ENCODE measurements around the gene DAPK3. TPM values are rescaled to one million over a fixed set of nuclear protein-coding genes. Genes with fewer than 3 reads are reported as not detected.

Gene DAPK3
- total and polyA plus RNA-seq, 8 donors: 35.6 to 70.7 (median 44.1) TPM

DNA sequence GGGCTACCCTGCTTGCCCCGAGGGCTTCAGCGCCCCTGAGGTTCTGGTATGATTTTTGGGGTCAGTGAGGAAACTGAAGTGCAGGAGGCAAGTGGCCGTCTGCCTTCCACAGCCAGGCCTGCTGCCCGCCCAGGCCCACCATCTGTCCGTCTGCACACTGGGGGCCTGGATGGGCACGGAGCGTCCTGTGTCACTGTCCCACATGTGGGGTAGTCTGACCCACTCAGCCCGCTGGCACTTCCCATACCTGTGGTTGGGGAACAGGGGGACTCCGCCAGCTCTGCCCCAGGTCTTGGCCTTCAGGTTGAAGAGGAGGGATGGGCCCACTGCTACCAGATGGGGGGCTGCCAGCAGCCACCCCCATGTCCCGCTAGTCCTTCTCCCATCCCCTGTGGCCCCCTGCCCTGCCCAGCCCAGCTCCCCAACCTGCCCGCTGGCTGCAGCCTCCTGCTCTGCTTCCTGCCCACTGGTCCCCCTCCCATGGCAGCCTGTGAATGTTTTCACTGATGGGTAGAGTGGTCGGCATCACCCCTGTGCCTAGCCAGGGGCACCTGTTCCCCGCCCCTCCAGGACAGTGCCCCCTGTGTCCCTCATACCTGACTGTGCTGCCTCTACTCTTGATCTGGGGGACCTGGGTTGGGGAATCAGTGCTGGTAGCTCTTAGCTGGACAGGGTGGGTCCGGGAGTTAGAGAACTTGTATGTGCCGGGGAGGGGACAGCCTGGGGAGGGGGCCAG lies 46.2 kb upstream of the DAPK3 start:
- Histone ChIP-seq H3K27ac (no peak overlapping the region), H3K4me1 (peaks cover 0 to 13% of the 10 kb centered on the region in 2 donors), H3K4me3 (no peak overlapping the region), H3K9me3 (peaks cover 0 to 2% of the 10 kb centered on the region in 2 donors), H3K36me3 (peaks cover 0 to 68% of the 10 kb centered on the region in 2 donors), H3K27me3 (no peaks in the 10 kb centered on the region)
- DNase-seq (no peak), ATAC-seq (no peak)
- TF ChIP-seq, protein P1, sequence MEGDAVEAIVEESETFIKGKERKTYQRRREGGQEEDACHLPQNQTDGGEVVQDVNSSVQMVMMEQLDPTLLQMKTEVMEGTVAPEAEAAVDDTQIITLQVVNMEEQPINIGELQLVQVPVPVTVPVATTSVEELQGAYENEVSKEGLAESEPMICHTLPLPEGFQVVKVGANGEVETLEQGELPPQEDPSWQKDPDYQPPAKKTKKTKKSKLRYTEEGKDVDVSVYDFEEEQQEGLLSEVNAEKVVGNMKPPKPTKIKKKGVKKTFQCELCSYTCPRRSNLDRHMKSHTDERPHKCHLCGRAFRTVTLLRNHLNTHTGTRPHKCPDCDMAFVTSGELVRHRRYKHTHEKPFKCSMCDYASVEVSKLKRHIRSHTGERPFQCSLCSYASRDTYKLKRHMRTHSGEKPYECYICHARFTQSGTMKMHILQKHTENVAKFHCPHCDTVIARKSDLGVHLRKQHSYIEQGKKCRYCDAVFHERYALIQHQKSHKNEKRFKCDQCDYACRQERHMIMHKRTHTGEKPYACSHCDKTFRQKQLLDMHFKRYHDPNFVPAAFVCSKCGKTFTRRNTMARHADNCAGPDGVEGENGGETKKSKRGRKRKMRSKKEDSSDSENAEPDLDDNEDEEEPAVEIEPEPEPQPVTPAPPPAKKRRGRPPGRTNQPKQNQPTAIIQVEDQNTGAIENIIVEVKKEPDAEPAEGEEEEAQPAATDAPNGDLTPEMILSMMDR (IDR thresholded peaks at IDR 0.05): no peak
- intact Hi-C loops (cut with DNase I): no loop called here

DNA sequence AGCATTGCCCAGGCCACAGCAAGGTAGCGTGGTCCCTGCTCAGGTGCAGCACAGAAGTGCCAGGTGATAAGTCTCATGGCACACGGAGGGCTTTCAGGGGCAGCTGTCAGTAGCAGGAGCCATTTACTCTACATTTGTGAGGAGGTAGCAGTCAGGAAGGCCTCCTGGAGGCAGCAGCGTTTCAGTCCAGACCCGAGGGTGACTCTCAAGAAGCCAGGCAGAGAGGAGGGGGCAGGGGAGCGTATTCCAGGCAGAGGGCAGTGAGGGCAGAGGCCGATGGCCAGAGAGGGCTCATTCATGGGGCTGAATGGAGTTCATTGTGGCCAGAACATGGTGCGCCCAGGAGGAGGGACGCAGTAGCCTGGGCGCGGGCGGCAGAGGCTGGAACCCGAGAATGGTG lies 45.6 kb upstream of the DAPK3 start:
- Histone ChIP-seq H3K27ac (no peak overlapping the region), H3K36me3 (peaks cover 0 to 68% of the 10 kb centered on the region in 2 donors), H3K27me3 (no peaks in the 10 kb centered on the region), H3K9me3 (no peaks in the 10 kb centered on the region), H3K4me1 (peaks cover 0 to 13% of the 10 kb centered on the region in 2 donors), H3K4me3 (no peak overlapping the region)
- TF ChIP-seq, protein P1 (IDR thresholded peaks at IDR 0.05): no peak
- DNase-seq: no peak
- ATAC-seq: no peak
- intact Hi-C loops (cut with DNase I): no loop called here

DNA sequence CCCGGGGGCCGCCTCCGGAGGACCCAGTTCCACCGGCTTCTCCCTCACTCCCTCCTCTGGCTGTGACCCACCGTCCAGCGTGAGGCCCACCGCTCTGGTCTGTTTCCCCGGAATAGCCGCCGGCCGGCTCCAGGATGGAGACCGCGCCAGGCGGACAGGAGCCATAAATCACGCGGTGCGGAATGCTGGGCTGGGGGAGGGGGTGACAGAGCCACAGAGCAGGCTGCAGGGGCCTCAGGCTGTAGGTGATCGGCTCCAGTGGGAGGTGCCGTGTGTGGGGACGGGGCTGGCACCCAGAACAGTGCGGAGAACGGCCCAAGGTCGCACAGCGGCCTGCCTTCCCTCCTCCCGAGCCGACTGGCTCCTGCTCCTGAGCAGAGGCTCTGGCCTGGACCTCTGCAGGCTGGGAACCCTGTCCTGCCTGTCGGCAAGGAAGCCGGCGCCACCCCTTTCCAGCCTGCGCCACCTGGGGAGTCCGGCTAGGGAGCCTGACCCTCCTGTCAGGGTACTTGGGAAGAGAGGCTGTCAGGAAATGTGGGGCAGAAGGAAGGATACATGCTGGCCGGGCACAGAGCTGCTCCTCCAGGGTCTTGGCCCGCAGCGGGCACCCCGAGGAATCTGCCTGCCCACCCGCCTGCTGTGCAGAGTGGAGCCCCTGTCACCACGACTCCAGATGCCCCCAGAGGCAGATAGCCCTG lies 45.0 kb upstream of the DAPK3 start:
- ATAC-seq (no peak), DNase-seq (no peak)
- intact Hi-C loops (cut with DNase I): no loop called here
- no peak overlapping the region for H3K4me3 ChIP-seq
- TF ChIP-seq, protein P1 (IDR thresholded peaks at IDR 0.05): no peak
- no peaks in the 10 kb centered on the region for H3K27me3 ChIP-seq
- H3K27ac ChIP-seq: peak overlapping the region in 1 of 2 donors; percentile 53
- peaks cover 0 to 72% of the 10 kb centered on the region in 2 donors for H3K36me3 ChIP-seq
- no peaks in the 10 kb centered on the region for H3K9me3 ChIP-seq
- peaks cover 0 to 18% of the 10 kb centered on the region in 2 donors for H3K4me1 ChIP-seq

DNA sequence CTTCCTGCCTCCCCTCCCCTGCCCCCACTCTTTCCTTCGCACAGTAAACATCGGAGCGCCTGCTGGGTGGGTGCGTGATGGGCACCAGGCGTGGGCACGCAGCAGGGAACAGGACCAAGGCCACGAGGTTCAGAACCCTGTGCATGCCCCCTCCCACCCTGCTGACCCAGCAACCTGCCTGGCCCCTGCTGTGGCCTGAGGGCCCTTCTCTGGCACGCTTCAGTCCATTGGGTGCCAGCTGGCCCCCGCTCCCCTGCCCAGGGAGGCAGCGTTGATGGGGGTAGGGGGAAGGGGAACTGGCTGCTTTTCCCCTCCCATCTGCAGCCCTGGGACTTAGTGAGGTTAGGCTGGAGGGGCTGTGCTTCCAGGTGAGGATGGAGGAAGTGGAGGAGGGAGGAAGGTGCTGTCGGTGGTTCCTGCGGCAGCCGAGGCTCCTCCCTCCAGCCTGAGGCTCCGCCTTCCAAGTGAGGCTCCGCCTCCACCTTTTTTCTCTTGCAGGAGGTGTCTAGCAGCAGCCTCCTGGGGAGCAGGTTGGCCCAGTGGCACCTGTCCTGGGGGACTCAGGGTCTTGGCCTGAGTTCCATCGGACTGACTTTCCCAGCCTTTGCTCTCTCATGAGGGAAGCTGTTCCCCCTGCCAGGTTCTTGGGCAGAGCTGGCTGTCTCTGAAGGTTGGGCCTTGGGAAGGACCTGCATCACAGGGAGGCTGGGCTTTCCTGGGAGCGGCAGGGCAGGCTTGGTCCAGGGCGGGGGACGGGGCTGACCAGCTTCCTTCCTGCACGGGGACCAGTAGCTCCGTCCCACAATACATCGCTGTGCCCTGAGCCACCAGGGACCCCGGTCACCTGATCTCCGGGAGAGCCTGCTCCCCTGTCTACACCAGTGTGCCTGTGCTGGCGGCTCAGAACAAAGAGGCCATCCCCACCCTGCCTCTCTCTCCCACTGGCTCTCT lies 43.9 kb upstream of the DAPK3 start:
- intact Hi-C loops (cut with DNase I): no loop called here
- DNase-seq (no peak), ATAC-seq (peak; percentile 6)
- TF ChIP-seq, protein P1 (IDR thresholded peaks at IDR 0.05): no peak
- peak overlapping the region; percentile 29 to 53 for H3K27ac ChIP-seq
- peaks cover 0 to 29% of the 10 kb centered on the region in 2 donors for H3K4me1 ChIP-seq
- H3K27me3 ChIP-seq: no peaks in the 10 kb centered on the region
- H3K9me3 ChIP-seq: no peaks in the 10 kb centered on the region
- H3K4me3 ChIP-seq: no peak overlapping the region
- peaks cover 0 to 75% of the 10 kb centered on the region in 2 donors for H3K36me3 ChIP-seq
